ENCODE results near the gene ASIC3.

ASIC3 gene

DNA sequence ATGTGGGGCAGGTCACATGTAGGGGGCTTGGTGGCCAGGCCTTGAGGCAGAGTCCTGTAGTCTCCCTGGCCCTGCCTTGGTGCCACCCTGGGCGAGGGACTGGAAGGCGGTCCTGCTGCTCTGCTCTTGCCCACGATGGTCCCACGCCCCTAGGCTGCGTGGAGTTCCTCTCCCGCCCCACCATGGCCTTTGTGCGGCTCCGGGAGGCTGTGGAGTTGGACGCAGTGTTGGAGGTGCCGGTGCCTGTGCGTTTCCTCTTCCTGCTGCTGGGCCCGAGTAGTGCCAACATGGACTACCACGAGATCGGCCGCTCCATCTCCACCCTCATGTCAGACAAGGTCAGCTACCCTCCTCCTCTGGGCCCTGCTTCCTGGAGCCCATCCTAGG is 22.2 kb downstream of the ASIC3 start:
- no peak for DNase-seq (ENCODE audit: low read depth in 2 of 2, low spot score in 1 of 2)

GRCh38 chr7:151071032-151071866 is 22.9 kb downstream of the ASIC3 start:
- DNase-seq (ENCODE audit: low read depth in 2 of 2, low spot score in 1 of 2), result no peak

- no peak for DNase-seq (ENCODE audit: low read depth in 2 of 2, low spot score in 1 of 2)
Measured at GRCh38 chr7:151073990-151074389, 25.7 kb downstream of the ASIC3 start.

GRCh38 chr7:151074817-151075661 is 26.7 kb downstream of the ASIC3 start:
- DNase-seq (ENCODE audit: low read depth in 2 of 2, low spot score in 1 of 2), result no peak

DNA sequence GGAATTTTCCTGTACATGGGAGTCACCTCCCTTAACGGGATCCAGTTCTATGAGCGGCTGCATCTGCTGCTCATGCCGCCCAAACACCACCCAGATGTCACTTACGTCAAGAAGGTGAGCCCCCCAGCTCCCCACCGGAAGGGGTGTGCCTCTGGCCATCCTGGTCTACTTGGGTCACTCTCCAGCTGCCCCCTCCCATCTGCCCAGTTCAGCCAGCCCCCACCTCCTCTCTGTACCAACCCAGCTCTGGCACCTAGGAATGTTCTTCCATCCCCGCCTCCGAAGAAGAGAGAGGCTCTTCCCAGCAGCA is 27.3 kb downstream of the ASIC3 start:
- DNase-seq (ENCODE audit: low read depth in 2 of 2, low spot score in 1 of 2), result no peak

DNA sequence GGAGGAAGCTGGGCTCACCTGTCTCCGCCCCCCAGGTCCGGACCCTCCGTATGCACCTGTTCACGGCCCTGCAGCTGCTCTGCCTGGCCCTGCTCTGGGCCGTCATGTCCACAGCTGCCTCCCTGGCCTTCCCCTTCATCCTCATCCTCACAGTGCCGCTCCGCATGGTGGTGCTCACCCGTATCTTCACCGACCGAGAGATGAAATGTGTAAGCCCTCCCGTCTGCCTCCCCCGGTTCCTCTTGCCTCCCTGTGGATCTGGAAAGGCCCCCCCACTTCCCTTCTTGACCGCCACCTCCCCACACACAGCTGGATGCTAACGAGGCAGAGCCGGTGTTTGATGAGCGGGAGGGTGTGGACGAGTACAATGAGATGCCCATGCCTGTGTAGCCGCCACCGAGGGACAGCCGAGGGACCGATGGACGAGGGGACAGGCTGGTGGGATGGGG is 27.7 kb downstream of the ASIC3 start:
- DNase-seq (ENCODE audit: low read depth in 2 of 2, low spot score in 1 of 2), result no peak

GRCh38 chr7:151076863-151077704 is 28.8 kb downstream of the ASIC3 start:
- DNase-seq (ENCODE audit: low read depth in 2 of 2, low spot score in 1 of 2), result no peak

- no peak for DNase-seq (ENCODE audit: low read depth in 2 of 2, low spot score in 1 of 2)
Measured at GRCh38 chr7:151077705-151078232, 29.4 kb downstream of the ASIC3 start.

GRCh38 chr7:151078233-151079040 is 30.1 kb downstream of the ASIC3 start:
- no peak for DNase-seq (ENCODE audit: low read depth in 2 of 2, low spot score in 1 of 2)

DNA sequence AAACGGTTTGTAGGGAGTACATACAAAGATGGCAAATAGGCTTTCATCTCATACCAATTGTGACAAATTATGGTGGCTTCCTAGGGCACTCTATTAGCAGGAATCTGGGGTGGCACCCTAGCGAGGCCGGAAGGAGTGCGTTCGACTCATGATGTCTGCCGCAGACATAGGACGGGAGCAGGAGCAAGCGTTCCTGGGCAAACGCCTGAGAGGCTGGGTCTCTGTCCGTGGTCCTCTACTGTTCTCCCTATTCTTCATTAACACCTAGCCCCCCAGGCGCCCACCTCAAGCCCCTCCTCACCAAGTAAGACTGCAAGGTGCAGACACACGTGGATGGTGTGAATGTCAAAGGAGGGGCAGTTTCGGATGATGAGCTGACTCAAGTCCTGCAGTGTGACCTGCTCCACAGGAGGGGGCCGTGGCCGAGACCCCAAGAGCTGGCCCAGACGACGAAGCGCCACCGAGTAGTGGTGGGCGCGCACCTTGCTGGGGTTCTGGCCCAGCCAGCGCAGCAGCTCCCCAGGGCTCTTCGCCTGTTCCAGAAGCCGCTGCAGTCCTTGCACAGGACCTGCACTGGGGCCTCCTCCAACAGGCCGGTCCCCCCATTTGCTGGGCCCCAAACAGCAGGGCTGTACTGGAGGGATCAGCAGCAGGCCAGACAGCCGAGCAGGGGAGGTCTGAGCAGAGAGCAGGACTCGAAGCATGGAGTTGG is 31.0 kb downstream of the ASIC3 start:
- no peak for DNase-seq (ENCODE audit: low read depth in 2 of 2, low spot score in 1 of 2)

- DNase-seq (ENCODE audit: low read depth in 2 of 2, low spot score in 1 of 2), result no peak
Measured at GRCh38 chr7:151080067-151080521, 31.8 kb downstream of the ASIC3 start.

DNA sequence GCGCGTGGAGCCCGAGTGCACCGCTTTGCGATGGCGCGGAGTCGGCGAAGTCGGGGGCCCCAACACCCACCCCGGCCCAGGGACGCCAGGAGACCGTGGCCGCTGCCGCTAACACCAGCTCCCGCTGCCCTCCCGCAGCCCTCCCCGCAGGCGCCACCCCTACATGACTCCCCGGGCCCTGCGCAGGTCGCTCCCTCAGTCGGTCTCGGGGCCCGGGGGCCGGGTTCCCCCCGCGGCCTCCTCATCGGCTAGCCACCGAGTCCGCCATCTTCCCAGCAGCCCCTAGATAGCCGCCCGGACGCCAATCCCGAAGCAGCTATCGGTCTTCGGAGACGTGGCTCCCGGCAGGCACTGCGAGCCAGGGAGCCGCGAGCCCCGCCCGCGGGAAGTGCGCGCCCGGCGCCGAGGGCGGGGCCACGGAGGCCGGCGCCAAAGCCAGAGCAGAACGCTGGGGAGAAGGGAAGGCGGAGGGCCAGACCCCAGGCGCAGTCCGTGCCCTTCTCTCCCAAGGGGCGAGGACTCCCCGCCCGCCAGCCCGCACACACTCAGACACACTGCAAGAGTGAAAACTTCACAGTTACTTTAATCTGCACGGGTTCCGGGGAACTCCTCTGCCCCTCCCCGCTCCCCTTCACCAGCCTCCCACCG is 32.3 kb downstream of the ASIC3 start, which contains the start of gene FASTK:
TSS of gene FASTK (minus strand) at position 288 of the 648 bp plus-strand sequence. CDS start at position 245, 43 bp downstream.
- DNase-seq (ENCODE audit: low read depth in 2 of 2, low spot score in 1 of 2), result peak; percentile 59 to 73

DNA sequence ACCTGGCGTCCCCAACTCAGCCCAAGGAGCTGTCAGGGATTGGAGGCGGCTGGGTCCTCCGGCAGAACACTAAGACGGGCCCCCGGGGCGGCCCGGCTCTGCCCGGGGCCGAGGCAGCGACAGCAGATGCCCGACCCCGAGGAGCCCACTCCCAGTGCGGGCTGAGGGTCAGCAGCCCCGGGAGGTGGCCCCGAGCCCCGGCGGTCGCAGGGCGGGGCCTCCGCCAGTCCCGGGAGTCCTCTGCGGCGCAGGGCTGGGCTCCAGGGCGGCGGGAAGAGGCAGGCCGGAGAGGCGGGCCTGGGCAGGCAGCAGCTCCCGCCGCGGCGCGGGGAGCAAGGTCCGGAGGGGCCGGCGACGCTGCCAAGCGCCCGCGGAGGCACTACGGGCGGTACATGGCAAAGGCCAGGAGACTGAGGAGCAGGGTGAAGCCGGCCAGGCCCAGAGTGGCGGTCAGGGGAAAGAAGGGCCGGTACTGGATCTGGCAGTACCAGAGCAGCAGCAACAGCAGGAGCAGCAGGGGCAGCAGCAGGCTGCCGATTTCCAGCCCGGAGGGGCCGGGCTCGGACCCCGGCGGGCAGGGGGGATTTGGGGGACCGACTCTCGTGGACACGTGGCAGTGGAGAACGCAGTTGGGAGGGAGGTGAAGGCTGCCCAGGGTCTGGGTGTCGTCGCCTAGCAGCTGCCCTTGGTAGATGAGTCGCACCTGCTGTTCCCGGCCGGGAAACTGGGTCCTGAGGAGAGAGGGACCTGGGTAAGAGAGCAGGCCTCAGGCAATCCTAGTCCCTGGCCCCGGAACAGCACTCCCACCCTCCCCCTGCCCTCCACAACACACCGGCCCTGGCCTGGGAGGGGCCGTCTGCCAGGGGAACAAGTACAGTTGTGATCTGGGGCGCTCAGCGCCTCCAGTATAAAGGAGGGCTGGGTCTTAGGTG is 33.1 kb downstream of the ASIC3 start:
- DNase-seq (ENCODE audit: low read depth in 2 of 2, low spot score in 1 of 2), result no peak

- DNase-seq (ENCODE audit: low read depth in 2 of 2, low spot score in 1 of 2), result no peak
Measured at GRCh38 chr7:151082141-151083070, 34.1 kb downstream of the ASIC3 start.

GRCh38 chr7:151083071-151083823 is 34.9 kb downstream of the ASIC3 start, which contains the start of gene TMUB1:
TSS of gene TMUB1 (minus strand) at chr7:151083493. CDS start at chr7:151082563, 930 bp downstream.
- DNase-seq (ENCODE audit: low read depth in 2 of 2, low spot score in 1 of 2), result peak; percentile 62 to 74

GRCh38 chr7:151083824-151084160 is 35.5 kb downstream of the ASIC3 start:
- DNase-seq (ENCODE audit: low read depth in 2 of 2, low spot score in 1 of 2), result no peak
